Esophagus muscularis mucosa (tissue), 4 donors: Measurements from ENCODE around the gene PHACTR1.

Experiments
- EP300 ChIP-seq: sonication (generic); formaldehyde crosslinking; IDR thresholded peaks from one replicate; pipeline ENCODE4 v1.6.1; 2017; ENCODE audit warnings: antibody characterized with exemption
- POLR2A ChIP-seq: fragments of 450-650 bp; IDR thresholded peaks from one replicate; pipeline ENCODE4 v1.6.1; 2017; ENCODE audit warnings: antibody characterized with exemption, moderate library complexity, mild to moderate bottlenecking, low read depth
- POLR2AphosphoS5 ChIP-seq, 2 donors: sonication (generic); formaldehyde crosslinking; IDR thresholded peaks; one replicate each; pipeline ENCODE4 v1.6.1; 2017; ENCODE audit warnings: antibody characterized with exemption in 2 of 2
- TF ChIP-seq, protein P1 (sequence below), 3 experiments: fragments of 200-600 bp in 2 of 3; fragments of 450-650 bp in 1 of 3; sonication (generic) in 2 of 3; IDR thresholded peaks; one replicate each; pipeline ENCODE4 v1.5.1; 2017 to 2019; ENCODE audit warnings: antibody characterized with exemption in 3 of 3, mild to moderate bottlenecking in 2 of 3, moderate library complexity in 1 of 3

DNA sequence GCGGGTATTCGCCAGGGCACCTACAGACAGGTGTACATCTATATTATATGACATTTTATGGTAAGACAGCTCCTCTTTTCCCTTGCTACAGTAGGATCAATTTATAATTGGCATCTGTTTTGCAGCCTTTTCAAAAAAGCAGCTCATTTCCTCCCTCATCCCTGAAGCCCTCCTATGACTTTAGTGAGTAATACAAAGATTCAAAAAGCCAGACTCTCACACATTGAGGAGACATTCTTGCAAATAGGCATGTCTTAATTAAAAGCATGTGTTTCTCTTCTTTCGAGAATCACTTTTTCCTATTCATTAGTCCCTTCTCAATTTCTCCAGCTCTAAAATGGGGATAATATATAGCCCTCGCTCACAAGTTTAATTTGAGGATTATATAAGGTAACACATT is 328.3 kb downstream of the PHACTR1 start:
- no peak for TF ChIP-seq EP300
- TF ChIP-seq, protein P1, sequence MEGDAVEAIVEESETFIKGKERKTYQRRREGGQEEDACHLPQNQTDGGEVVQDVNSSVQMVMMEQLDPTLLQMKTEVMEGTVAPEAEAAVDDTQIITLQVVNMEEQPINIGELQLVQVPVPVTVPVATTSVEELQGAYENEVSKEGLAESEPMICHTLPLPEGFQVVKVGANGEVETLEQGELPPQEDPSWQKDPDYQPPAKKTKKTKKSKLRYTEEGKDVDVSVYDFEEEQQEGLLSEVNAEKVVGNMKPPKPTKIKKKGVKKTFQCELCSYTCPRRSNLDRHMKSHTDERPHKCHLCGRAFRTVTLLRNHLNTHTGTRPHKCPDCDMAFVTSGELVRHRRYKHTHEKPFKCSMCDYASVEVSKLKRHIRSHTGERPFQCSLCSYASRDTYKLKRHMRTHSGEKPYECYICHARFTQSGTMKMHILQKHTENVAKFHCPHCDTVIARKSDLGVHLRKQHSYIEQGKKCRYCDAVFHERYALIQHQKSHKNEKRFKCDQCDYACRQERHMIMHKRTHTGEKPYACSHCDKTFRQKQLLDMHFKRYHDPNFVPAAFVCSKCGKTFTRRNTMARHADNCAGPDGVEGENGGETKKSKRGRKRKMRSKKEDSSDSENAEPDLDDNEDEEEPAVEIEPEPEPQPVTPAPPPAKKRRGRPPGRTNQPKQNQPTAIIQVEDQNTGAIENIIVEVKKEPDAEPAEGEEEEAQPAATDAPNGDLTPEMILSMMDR (IDR thresholded peaks at IDR 0.05) = no peak
- TF ChIP-seq POLR2A = no peak
- no peak for TF ChIP-seq POLR2AphosphoS5 (IDR thresholded peaks at IDR 0.05)
